NCI-H187 (cell line): ENCODE data around the gene ZNF578.
"Not testable (repeated sequence)": the region's sequence is repeated elsewhere in the genome, so short reads cannot be mapped to it uniquely, and the experiment has no call there.

Source experiments
- DNase-seq, 2 experiments: peaks; one replicate each; lab custom pipeline; 2025; lab: John Stamatoyannopoulos, UW

Gene ZNF578

DNA sequence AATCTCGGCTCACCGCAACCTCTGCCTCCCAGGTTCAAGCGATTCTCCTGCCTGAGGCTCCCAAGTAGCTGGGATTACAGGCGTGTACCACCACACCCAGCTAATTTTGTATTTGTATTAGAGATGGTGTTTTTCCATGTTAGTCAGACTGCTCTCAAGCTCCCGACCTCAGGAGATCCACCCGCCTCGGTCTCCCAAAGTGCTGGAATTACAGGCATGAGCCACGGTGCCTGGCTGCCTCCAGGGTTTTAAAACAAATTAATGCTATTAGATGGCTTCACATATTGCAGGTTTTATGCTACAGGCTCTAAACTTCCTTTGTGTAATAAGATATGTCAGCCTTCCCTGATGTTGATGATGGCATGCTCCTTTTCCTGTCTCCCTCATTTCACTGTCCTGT, 108.3 kb downstream of the ZNF578 start:
- DNase-seq = not testable (repeated sequence)
